A549 (cell line): ENCODE results near the gene SPTLC2. TPM values are rescaled to one million over a fixed set of nuclear protein-coding genes. Genes with fewer than 3 reads are reported as not detected.
"Not testable (repeated sequence)": the region's sequence is repeated elsewhere in the genome, so short reads cannot be mapped to it uniquely, and the experiment has no call there.

Source experiments
- ATAC-seq, 2 experiments: fragments of 200-7000 bp in 1 of 2; fragments of >200 bp in 1 of 2; cut with Nextera tagmentation in 1 of 2; cut with Tn5 transposase in 1 of 2; 3 replicates each; pipeline versions ENCODE4 v1.8.0 to v1.9.1; 2018 to 2020; ENCODE audit warnings: mild to moderate bottlenecking in 1 of 2, moderate library complexity in 1 of 2
- CTCF ChIA-PET: fragments of 300-600 bp; sonication (Branson Sonifier 250); formaldehyde crosslinking; extraction: SDS; loops from one replicate; lab custom pipeline; 2021; ENCODE audit warnings: antibody characterized with exemption, inconsistent platforms; lab: Yijun Ruan, JAX
- POLR2A ChIA-PET: fragments of 350-600 bp; formaldehyde crosslinking; extraction: SDS; loops from one replicate; lab custom pipeline; 2021; ENCODE audit warnings: antibody characterized with exemption, inconsistent platforms; lab: Yijun Ruan, JAX
- DNase-seq, 2 experiments: peaks; one replicate each; pipeline versions ENCODE4 v3.0.0 to v3.0.0-alpha.2; 2011 to 2016; ENCODE audit warnings: low read depth in 1 of 2, low spot score in 1 of 2
- FAIRE-seq: peaks from 2 replicates; lab custom pipeline; 2011; peaks lifted over from hg19 to GRCh38; lab: Jason Lieb, UNC
- H3K27ac ChIP-seq, 2 experiments: fragments of >200 bp; sonication (Bioruptor Twin); formaldehyde crosslinking; 3 replicates each; pipeline ENCODE4 v1.5.1; 2016 to 2017
- H3K4me1 ChIP-seq: fragments of >200 bp; sonication (Bioruptor Twin); formaldehyde crosslinking; 3 replicates; pipeline ENCODE4 v1.6.1; 2016
- H3K4me2 ChIP-seq: fragments of >200 bp; sonication (Bioruptor Twin); formaldehyde crosslinking; 3 replicates; pipeline ENCODE4 v1.6.1; 2016
- H3K4me3 ChIP-seq: fragments of >200 bp; sonication (Bioruptor Twin); formaldehyde crosslinking; 3 replicates; pipeline ENCODE4 v1.5.1; 2016
- H3K9me3 ChIP-seq: fragments of >200 bp; sonication (Bioruptor Twin); formaldehyde crosslinking; 3 replicates; pipeline ENCODE4 v1.6.1; 2016
- ATOH8 ChIP-seq: fragments of 250-450 bp; sonication (Bioruptor Pico); IDR thresholded peaks from 2 replicates; pipeline ENCODE4 v1.5.0; 2020; ENCODE audit warnings: low read depth, mild to moderate bottlenecking, moderate library complexity
- CBX2 ChIP-seq: fragments of 200-600 bp; sonication (generic); IDR thresholded peaks from 2 replicates; pipeline ENCODE4 v1.6.1; 2016; ENCODE audit warnings: low read depth, mild to moderate bottlenecking, borderline replicate concordance
- CEBPB ChIP-seq, 2 experiments: fragments of >200 bp in 1 of 2; sonication (Bioruptor Twin) in 1 of 2; formaldehyde crosslinking in 1 of 2; IDR thresholded peaks; 2 replicates each; pipeline ENCODE4 v1.6.1; 2012 to 2016
- CHD2 ChIP-seq: fragments of 150-350 bp; IDR thresholded peaks from 2 replicates; pipeline ENCODE4 v1.6.1; 2014; ENCODE audit warnings: low read length; ENCODE audit not compliant: partially characterized antibody
- EHF ChIP-seq: fragments of 250-450 bp; sonication (Bioruptor Pico); IDR thresholded peaks from 2 replicates; pipeline ENCODE4 v1.5.0; 2020; ENCODE audit warnings: mild to moderate bottlenecking
- FOSL2 ChIP-seq, 2 experiments: fragments of 450-650 bp in 1 of 2; fragments of >200 bp in 1 of 2; sonication (Bioruptor Twin) in 1 of 2; formaldehyde crosslinking; IDR thresholded peaks; 2 replicates each; pipeline versions ENCODE4 v1.5.0 to v1.6.1; 2016 to 2020; ENCODE audit warnings: mild to moderate bottlenecking in 1 of 2, moderate library complexity in 1 of 2
- HDAC2 ChIP-seq: fragments of 200-600 bp; sonication (generic); IDR thresholded peaks from 2 replicates; pipeline ENCODE4 v1.6.1; 2016
- HEYL ChIP-seq: fragments of 250-450 bp; sonication (Bioruptor Pico); IDR thresholded peaks from 2 replicates; pipeline ENCODE4 v1.8.0; 2021; ENCODE audit warnings: mild to moderate bottlenecking, moderate library complexity
- HMGXB4 ChIP-seq: fragments of 250-450 bp; sonication (Bioruptor Pico); IDR thresholded peaks from 2 replicates; pipeline ENCODE4 v1.5.0; 2021; ENCODE audit warnings: mild to moderate bottlenecking, moderate library complexity, borderline replicate concordance
- HOXB13 ChIP-seq: fragments of 250-450 bp; sonication (Bioruptor Pico); IDR thresholded peaks from 2 replicates; pipeline ENCODE4 v1.5.0; 2020; ENCODE audit warnings: low read depth, mild to moderate bottlenecking, moderate library complexity
- KDM1A ChIP-seq: fragments of 200-600 bp; sonication (generic); IDR thresholded peaks from 2 replicates; pipeline ENCODE4 v1.6.1; 2016; ENCODE audit warnings: low read depth, mild to moderate bottlenecking
- KDM5A ChIP-seq: fragments of 200-600 bp; sonication (generic); IDR thresholded peaks from 2 replicates; pipeline ENCODE4 v1.6.1; 2016; ENCODE audit warnings: antibody characterized with exemption, mild to moderate bottlenecking
- NPAS2 ChIP-seq: fragments of 250-450 bp; sonication (Bioruptor Pico); IDR thresholded peaks from 2 replicates; pipeline ENCODE4 v1.8.0; 2022; ENCODE audit warnings: mild to moderate bottlenecking, moderate library complexity, borderline replicate concordance
- POLR2A ChIP-seq: IDR thresholded peaks from 2 replicates; pipeline ENCODE4 v1.6.1; 2012; ENCODE audit warnings: mild to moderate bottlenecking, low read length
- POLR2AphosphoS2 ChIP-seq: conservative IDR thresholded peaks from 2 replicates; pipeline ENCODE4 v1.6.1; 2012; ENCODE audit warnings: low read length, improper control_type of control experiment, inconsistent platforms
- RARB ChIP-seq: fragments of 250-450 bp; sonication (Bioruptor Pico); IDR thresholded peaks from 2 replicates; pipeline ENCODE4 v1.8.0; 2021; ENCODE audit warnings: mild to moderate bottlenecking, moderate library complexity
- TFCP2L1 ChIP-seq: fragments of 250-450 bp; sonication (Bioruptor Pico); IDR thresholded peaks from 2 replicates; pipeline ENCODE4 v1.5.0; 2021; ENCODE audit warnings: mild to moderate bottlenecking
- ZFP36 ChIP-seq: fragments of 450-650 bp; IDR thresholded peaks from 2 replicates; pipeline ENCODE4 v1.6.1; 2014; ENCODE audit warnings: borderline replicate concordance; ENCODE audit not compliant: partially characterized antibody
- ZNF302 ChIP-seq: fragments of 250-450 bp; sonication (Bioruptor Pico); IDR thresholded peaks from 2 replicates; pipeline ENCODE4 v1.9.0; 2021; ENCODE audit warnings: inconsistent platforms, mild to moderate bottlenecking, moderate library complexity
- WGBS: methylation state at CpG from one replicate; pipeline ENCODE4 v1.1.6; 2017; ENCODE audit errors: missing lambda C conversion rate; 5-methylcytosine and 5-hydroxymethylcytosine counted together
- polyA plus RNA-seq, 4 experiments: library from polyadenylated mRNA; depleted of rRNA in 3 of 4; stranded (reverse); fragments of >200 nt; fragmentation: RNase III in 1 of 4; extraction: RNeasy Plus Mini Kit Qiagen cat#74134 plus additional on column Dnase treatment in 1 of 4; gene quantifications; 2 replicates in 3 of 4; 3 replicates in 1 of 4; pipeline ENCODE4 v1.2.3, GENCODE V29; 2011 to 2017
- TF ChIP-seq, protein P1 (sequence below): IDR thresholded peaks from 2 replicates; pipeline ENCODE4 v1.6.1; 2012
- TF ChIP-seq, protein P2 (sequence below): fragments of >200 bp; sonication (Bioruptor Twin); formaldehyde crosslinking; IDR thresholded peaks from 3 replicates; pipeline ENCODE4 v1.6.1; 2016

The SPTLC2 gene
- polyA plus RNA-seq, 2 of the 4 experiments (the other 2 are of a cell fraction) = 17.2 to 30.9 TPM

DNA sequence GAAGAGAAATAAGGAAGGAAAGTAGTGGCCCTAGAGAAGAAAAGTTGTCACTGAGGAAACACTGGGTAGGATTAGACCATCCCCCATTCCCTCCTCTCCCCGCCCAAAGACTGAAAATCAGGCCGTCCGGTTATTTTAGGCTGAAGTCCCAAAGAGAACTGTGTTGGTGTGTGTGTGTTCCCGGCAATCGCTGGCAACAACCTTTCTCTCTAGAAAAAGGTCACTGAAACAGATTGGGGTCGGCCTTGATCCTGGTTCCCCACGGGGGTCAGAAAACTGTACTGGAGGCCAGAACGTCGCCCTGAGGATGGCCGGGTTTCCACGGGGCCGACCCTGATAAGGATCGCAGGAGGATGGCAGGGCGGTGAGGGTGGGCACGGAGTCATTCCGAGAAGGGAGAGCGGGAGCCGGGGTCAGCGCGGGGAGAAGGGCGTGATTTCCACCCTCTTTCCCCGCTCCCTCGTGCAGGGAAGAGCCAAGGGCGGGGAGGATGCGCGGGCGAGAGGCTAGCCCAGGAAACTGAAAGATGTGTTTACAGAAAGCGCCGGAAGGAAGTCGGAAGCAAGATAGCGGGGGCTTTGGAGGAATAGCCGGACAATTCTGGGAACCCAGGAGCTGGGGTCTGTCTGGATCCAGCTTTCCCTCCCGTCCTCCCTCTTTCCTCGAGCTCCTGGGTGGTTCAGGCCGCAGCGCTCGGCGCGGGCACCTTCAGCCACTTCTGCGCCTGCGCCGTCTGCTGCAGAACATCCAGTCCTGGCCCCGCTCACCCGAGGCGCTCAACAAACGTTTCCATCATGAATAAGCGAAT, 25.3 kb upstream of the SPTLC2 start (continued):
- no peak for TF ChIP-seq CBX2

GRCh38 chr14:77640756-77641533, 24.5 kb upstream of the SPTLC2 start:
- no peak overlapping the region for H3K4me2 ChIP-seq
- CTCF ChIA-PET = interaction anchor here (3.3 kb wide), 1 partner anchor 14 kb away, joined by 15 read pairs; no protein-coding TSS in a partner anchor
- no peak overlapping the region for H3K4me3 ChIP-seq
- ATAC-seq (no peak), FAIRE-seq (no peak), DNase-seq (no peak)
- TF ChIP-seq POLR2A (no peak), TFCP2L1 (CRISPR knock-in tag) (no peak), CHD2 (no peak), FOSL2 (IDR thresholded peaks at IDR 0.05) (no peak), FOSL2 (CRISPR knock-in tag; IDR thresholded peaks at IDR 0.05) (no peak), NPAS2 (no peak), ZNF302 (CRISPR knock-in tag) (no peak), HEYL (CRISPR knock-in tag) (no peak), HMGXB4 (CRISPR knock-in tag) (no peak), KDM5A (no peak), ZFP36 (no peak), HDAC2 (no peak), KDM1A (no peak), HOXB13 (CRISPR knock-in tag) (no peak), EHF (CRISPR knock-in tag) (no peak), RARB (CRISPR knock-in tag) (no peak), POLR2AphosphoS2 (no peak), CEBPB (IDR thresholded peaks at IDR 0.05) (no peak)
- TF ChIP-seq, protein P1, sequence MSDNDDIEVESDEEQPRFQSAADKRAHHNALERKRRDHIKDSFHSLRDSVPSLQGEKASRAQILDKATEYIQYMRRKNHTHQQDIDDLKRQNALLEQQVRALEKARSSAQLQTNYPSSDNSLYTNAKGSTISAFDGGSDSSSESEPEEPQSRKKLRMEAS = no peak
- TF ChIP-seq, protein P2, sequence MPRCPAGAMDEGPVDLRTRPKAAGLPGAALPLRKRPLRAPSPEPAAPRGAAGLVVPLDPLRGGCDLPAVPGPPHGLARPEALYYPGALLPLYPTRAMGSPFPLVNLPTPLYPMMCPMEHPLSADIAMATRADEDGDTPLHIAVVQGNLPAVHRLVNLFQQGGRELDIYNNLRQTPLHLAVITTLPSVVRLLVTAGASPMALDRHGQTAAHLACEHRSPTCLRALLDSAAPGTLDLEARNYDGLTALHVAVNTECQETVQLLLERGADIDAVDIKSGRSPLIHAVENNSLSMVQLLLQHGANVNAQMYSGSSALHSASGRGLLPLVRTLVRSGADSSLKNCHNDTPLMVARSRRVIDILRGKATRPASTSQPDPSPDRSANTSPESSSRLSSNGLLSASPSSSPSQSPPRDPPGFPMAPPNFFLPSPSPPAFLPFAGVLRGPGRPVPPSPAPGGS = no peak
- H3K27ac ChIP-seq = no peak overlapping the region
- peaks cover 4% of the 10 kb centered on the region; the same call in 1 of the 3 replicates for H3K4me1 ChIP-seq
- H3K9me3 ChIP-seq = peaks cover 6% of the 10 kb centered on the region; the same call in 1 of the 3 replicates
- POLR2A ChIA-PET = no interaction called here
- WGBS = 91% methylated on average over 13 of the region's 16 CpGs

DNA sequence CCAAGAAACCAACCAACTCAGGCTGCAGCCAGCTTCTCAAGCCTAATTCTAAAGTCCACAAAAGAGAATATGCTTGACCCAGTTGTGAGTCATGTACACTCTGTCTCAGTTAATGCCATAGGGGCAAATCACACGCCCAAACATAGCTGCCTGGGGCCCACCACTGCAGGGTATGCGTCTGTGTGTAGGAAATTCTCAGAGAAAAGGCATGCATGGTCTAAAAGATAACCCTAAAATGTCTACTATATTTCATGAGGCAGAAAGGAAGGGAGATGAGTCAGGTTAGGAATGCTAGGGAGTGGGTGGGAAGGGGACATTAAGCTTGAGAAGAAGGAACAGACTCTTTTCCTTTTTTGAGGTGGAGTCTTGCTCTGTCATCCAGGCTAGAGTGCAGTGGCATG, 22.3 kb upstream of the SPTLC2 start:
- FAIRE-seq (no peak), ATAC-seq (peak; percentile 71 to 85), DNase-seq (peak in 1 of 2 experiments; percentile 45)
- Histone ChIP-seq H3K9me3 (peaks cover 18% of the 10 kb centered on the region; the same call in 2 of the 3 replicates), H3K4me1 (peaks cover 4% of the 10 kb centered on the region; the same call in 1 of the 3 replicates), H3K27ac (peak overlapping the region in 1 of 2 experiments; percentile 25; a peak in 2 of 6 replicates), H3K4me3 (no peak overlapping the region)
- ChIA-PET POLR2A (no interaction called here), CTCF (interaction anchor here (3.3 kb wide), 1 partner anchor 16 kb away, joined by 15 read pairs; no protein-coding TSS in a partner anchor)
- whole genome bisulfite sequencing = 13% methylated on average over 2 of the region's 2 CpGs
- no peak for TF ChIP-seq FOSL2 (IDR thresholded peaks at IDR 0.05)
- TF ChIP-seq FOSL2 (CRISPR knock-in tag; IDR thresholded peaks at IDR 0.05) = 0 out of 2 replicates have a peak, but pooled peaks have one; percentile 27
- TF ChIP-seq ATOH8 (CRISPR knock-in tag) = no peak
- TF ChIP-seq, all 56 proteins: peak for 1
- peak overlapping the region; percentile 28; the same call in 1 of the 3 replicates for H3K4me2 ChIP-seq

DNA sequence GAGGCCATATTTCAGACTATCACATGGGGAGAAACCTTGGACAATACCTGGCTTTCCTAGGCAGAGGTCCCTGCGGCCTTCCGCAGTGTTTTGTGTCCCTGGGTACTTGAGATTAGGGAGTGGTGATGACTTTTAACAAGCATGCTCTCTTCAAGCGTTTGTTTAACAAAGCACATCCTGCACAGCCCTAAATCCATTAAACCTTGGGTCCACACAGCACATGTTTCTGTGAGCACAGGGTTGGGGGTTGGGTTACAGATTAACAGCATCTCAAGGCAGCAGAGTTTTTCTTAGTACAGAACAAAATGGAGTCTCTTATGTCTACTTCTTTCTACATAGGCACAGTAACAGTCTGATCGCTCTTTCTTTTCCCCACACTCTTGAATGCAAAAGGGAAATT, 19.4 kb upstream of the SPTLC2 start:
- FAIRE-seq, H3K4me2 ChIP-seq, ATAC-seq, POLR2A ChIA-PET, CTCF ChIA-PET, H3K4me3 ChIP-seq, DNase-seq, H3K27ac ChIP-seq, H3K4me1 ChIP-seq: not testable (repeated sequence)
- WGBS = 61% methylated on average over 4 of the region's 4 CpGs
- H3K9me3 ChIP-seq = peaks cover 22% of the 10 kb centered on the region; the same call in 2 of the 3 replicates

DNA sequence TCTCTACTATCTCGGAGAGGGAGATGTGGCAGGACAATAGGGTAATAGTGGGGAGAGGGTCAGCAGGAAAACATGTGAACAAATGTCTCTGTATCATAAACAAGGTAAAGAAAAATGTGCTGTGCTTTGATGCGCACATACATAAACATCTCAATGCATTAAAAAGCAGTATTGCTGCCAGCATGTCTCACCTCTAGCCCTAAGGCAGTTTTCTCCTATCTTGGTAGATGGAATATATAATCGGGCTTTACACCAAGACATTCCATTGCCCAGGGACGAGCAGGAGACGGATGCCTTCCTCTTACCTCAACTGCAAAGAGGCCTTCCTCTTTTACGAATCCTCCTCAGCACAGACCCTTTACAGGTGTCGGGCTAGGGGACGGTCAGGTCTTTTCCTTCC, 19.0 kb upstream of the SPTLC2 start:
- FAIRE-seq, H3K4me2 ChIP-seq, DNase-seq, H3K27ac ChIP-seq, CTCF ChIA-PET, H3K4me3 ChIP-seq, POLR2A ChIA-PET, H3K4me1 ChIP-seq, ATAC-seq: not testable (repeated sequence)
- WGBS = 65% methylated on average over 8 of the region's 8 CpGs
- H3K9me3 ChIP-seq = peaks cover 22% of the 10 kb centered on the region; the same call in 2 of the 3 replicates
